ENCODE data around the gene SEPTIN7. TPM values are rescaled to one million over a fixed set of nuclear protein-coding genes. Genes with fewer than 3 reads are reported as not detected.

SEPTIN7 gene
- total and polyA plus RNA-seq, 2 of the 4 experiments (the other 2 are of a cell fraction) = 150 to 239 TPM

DNA sequence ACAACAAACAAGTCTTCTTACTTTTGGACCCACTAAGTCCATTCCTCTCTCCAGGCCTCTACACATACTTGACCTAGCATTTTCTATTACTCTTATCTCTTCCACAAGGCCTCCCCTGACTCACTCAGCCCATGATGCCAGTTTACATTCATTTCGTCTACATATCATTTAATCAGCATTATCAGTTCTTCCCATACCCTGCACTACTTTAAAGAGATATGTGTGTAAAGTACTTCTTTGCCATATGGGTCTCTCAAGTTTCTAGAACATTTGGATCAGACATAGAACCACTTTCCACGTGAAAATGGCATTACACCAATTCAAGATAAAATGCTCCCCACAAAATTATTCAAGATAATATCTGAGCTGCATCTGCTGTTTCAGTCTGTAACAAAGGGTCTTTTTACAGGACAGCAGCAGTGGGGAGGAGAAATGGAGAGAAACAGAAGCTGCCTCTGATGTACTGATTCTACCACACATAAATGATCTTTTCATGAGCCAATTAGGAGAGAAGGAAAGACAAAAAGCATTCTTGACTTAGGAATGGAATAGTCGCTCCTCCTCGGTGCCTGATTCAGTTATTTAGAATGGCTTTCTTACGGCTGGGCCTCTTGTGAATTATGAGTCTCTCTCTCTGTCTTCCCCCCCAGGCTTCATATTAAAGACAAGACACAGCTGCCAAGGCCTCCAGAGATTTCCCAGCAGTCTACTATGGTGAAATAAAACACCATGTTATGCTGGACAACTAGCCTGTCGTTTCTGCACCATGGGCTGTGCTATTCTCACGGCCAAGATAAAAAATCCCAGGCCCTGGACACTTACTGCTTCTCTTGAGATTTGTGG is 46.9 kb upstream of the SEPTIN7 start:
- BruUV-seq (replicated peaks) = no TSS peak
- H3K9me3 ChIP-seq (ENCODE audit: control insufficient read depth, insufficient read depth, low read length) = no peaks in the 10 kb centered on the region

More for the DNA sequence above, 46.9 kb upstream of the SEPTIN7 start:
- H3K18ac ChIP-seq (ENCODE audit: low read depth, low read length) = peak overlapping the region; percentile 83
- peak overlapping the region; percentile 30 to 38; a peak in 3 of 4 replicates for H4K8ac ChIP-seq (ENCODE audit: low read depth in 2 of 2, low read length in 2 of 2)
- no peaks in the 10 kb centered on the region for H3K79me1 ChIP-seq (ENCODE audit: low read depth in 1 of 2, low read length in 2 of 2)
- H3K56ac ChIP-seq (ENCODE audit: extremely low read depth, insufficient read depth, low read length) = no peak overlapping the region
- no peak overlapping the region for H3K23ac ChIP-seq (ENCODE audit: low read depth, low read length)
- H3K14ac ChIP-seq (replicated peaks; ENCODE audit: low read depth, low read length) = no peak overlapping the region
- ATAC-seq (ENCODE audit: low read depth) (peak; percentile 65), DNase-seq (peak; percentile 66)
- no peak overlapping the region for H2AK5ac ChIP-seq (ENCODE audit: low read depth, low read length)
- peak overlapping the region; percentile 86 for H2BK5ac ChIP-seq (ENCODE audit: low read depth, low read length, poor library complexity, severe bottlenecking)
- POLR2A ChIA-PET (ENCODE audit: unreplicated experiment) = no interaction called here
- peaks cover 2% of the 10 kb centered on the region; the same call in 1 of the 2 replicates for H3K9me1 ChIP-seq (ENCODE audit: insufficient read depth, low read length)
- in situ Hi-C loops (cut with MboI; ENCODE audit: low sequenced_read_pairs) = no loop called here
- H2BK20ac ChIP-seq (ENCODE audit: low read depth, low read length) = peak overlapping the region; percentile 16; the same call in 1 of the 2 replicates
- peaks cover 15% of the 10 kb centered on the region for H3K4me1 ChIP-seq (ENCODE audit: control insufficient read depth, insufficient read depth, low read length)
- H3K4me3 ChIP-seq (ENCODE audit: insufficient read depth, low read depth, low read length) = no peak overlapping the region
- H3K9ac ChIP-seq (ENCODE audit: low read depth, low read length) = no peak overlapping the region; the same call in 1 of the 2 replicates
- no peak overlapping the region for H2AK9ac ChIP-seq (replicated peaks; ENCODE audit: low read depth, low read length, poor library complexity)
- dilution Hi-C loops (cut with HindIII; ENCODE audit: low sequenced_read_pairs, unreplicated experiment) = no loop called here
- intact Hi-C loops (cut with micrococcal nuclease) = loop anchor here (1.0 to 2.0 kb wide), 2 partner anchors 8 to 37 kb away; no protein-coding TSS in a partner anchor
- peak overlapping the region; percentile 40; the same call in 1 of the 2 replicates for H4K5ac ChIP-seq (ENCODE audit: low read depth, low read length)
- no peaks in the 10 kb centered on the region for H3K36me3 ChIP-seq (ENCODE audit: control insufficient read depth, insufficient read depth, low read length)
- H4K20me1 ChIP-seq (ENCODE audit: insufficient read depth, low read length) = no peaks in the 10 kb centered on the region
- TF ChIP-seq, protein P1, sequence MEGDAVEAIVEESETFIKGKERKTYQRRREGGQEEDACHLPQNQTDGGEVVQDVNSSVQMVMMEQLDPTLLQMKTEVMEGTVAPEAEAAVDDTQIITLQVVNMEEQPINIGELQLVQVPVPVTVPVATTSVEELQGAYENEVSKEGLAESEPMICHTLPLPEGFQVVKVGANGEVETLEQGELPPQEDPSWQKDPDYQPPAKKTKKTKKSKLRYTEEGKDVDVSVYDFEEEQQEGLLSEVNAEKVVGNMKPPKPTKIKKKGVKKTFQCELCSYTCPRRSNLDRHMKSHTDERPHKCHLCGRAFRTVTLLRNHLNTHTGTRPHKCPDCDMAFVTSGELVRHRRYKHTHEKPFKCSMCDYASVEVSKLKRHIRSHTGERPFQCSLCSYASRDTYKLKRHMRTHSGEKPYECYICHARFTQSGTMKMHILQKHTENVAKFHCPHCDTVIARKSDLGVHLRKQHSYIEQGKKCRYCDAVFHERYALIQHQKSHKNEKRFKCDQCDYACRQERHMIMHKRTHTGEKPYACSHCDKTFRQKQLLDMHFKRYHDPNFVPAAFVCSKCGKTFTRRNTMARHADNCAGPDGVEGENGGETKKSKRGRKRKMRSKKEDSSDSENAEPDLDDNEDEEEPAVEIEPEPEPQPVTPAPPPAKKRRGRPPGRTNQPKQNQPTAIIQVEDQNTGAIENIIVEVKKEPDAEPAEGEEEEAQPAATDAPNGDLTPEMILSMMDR (conservative IDR thresholded peaks at IDR 0.05; ENCODE audit: low read depth, low read length) = no peak
- TF ChIP-seq MAZ (IDR thresholded peaks at IDR 0.05; ENCODE audit: borderline replicate concordance, low read depth, low read length) = peak; percentile 24; the same call in 1 of the 2 replicates
- CTCF ChIA-PET = no interaction called here
- H2BK15ac ChIP-seq (ENCODE audit: low read depth, low read length) = no peak overlapping the region
- H4K91ac ChIP-seq (ENCODE audit: insufficient read depth, low read depth, low read length) = no peak overlapping the region; the same call in none of the 2 replicates
- H2BK120ac ChIP-seq (ENCODE audit: low read depth, low read length) = peak overlapping the region; percentile 44; the same call in 1 of the 2 replicates
- no peak overlapping the region for H2AFZ ChIP-seq (replicated peaks; ENCODE audit: low read length, poor library complexity)
- no peaks in the 10 kb centered on the region for H3K27me3 ChIP-seq (ENCODE audit: control insufficient read depth, insufficient read depth, low read length)
- peak overlapping the region; percentile 56; the same call in 1 of the 2 replicates for H3K27ac ChIP-seq (ENCODE audit: insufficient read depth, low read length)
- H3K4ac ChIP-seq (ENCODE audit: low read depth, low read length) = peak overlapping the region; percentile 33; the same call in 1 of the 2 replicates
- H3K4me2 ChIP-seq (ENCODE audit: low read depth, low read length) = peak overlapping the region; percentile 52
- 17% methylated on average over 1 of the region's 7 CpGs; no CpG with 5 or more reads in 1 of the 2 experiments for WGBS, 2 experiments (ENCODE audit: extremely low coverage in 2 of 2, insufficient read length in 1 of 2)
